Nephron (organoid): ENCODE data around the gene TJP1.
A peak's percentile ranks its signal among the peaks of the same experiment; 100 is the strongest.

Experiments used
- H3K27ac Mint-ChIP-seq, 3 experiments: 2 replicates each; pipeline ENCODE4 v1.8.0; 2020; ENCODE audit warnings: mixed read lengths in 3 of 3, mild to moderate bottlenecking in 2 of 3, moderate library complexity in 1 of 3
- H3K27me3 Mint-ChIP-seq: 2 replicates; pipeline ENCODE4 v1.8.0; 2021; ENCODE audit warnings: low read depth, mild to moderate bottlenecking, moderate library complexity, mixed read lengths
- H3K36me3 Mint-ChIP-seq: 2 replicates; pipeline ENCODE4 v1.8.0; 2020; ENCODE audit warnings: low read depth, mixed read lengths
- H3K4me1 Mint-ChIP-seq: 2 replicates; pipeline ENCODE4 v1.8.0; 2020; ENCODE audit warnings: mixed read lengths
- H3K4me3 Mint-ChIP-seq, 3 experiments: 2 replicates each; pipeline ENCODE4 v1.8.0; 2020; ENCODE audit warnings: mild to moderate bottlenecking in 3 of 3, mixed read lengths in 3 of 3, moderate library complexity in 2 of 3
- H3K9me3 Mint-ChIP-seq: 2 replicates; pipeline ENCODE4 v1.8.0; 2020; ENCODE audit warnings: mixed read lengths
- TF ChIP-seq, protein P1 (sequence below), 3 experiments: fragments of 200-600 bp; sonication (generic); IDR thresholded peaks; one replicate each; pipeline ENCODE4 v1.5.0; 2021; ENCODE audit warnings: antibody characterized with exemption in 3 of 3; ENCODE audit not compliant: unreplicated experiment in 3 of 3

The TJP1 gene

DNA sequence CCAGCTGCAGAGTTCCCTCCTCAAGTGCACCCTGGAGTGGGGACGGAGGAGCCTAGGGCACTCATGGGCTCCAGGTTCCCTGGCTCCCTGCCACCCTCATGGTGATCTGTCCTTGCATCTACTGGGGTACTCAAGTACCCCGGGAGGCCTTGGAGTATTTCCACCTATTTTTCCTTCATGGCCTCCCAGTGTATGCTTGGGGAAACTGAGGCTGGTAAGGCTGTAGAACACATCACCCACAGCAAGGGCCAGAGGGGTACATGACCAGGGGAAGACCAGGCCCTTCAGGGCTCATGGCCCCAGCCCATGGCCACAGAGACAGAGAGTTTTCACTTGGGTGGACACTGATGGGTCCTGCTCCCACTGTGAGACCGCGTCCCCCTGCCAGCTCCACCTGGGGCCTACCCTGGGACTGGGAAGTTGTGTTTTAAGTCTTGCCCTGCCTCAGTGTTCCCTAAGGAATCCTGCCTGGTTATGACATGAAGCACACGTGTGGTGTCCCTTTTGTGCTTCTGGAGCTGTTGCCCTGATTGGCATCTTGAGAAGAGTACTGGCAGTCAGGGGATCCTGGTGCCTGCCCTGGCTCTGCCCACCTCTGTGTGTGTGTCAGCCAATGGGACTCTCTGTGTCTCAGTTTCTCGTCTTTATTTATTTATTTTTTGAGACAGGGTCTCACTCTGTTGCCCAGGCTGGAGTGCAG lies 132.8 kb downstream of the TJP1 start:
- TF ChIP-seq, protein P1, sequence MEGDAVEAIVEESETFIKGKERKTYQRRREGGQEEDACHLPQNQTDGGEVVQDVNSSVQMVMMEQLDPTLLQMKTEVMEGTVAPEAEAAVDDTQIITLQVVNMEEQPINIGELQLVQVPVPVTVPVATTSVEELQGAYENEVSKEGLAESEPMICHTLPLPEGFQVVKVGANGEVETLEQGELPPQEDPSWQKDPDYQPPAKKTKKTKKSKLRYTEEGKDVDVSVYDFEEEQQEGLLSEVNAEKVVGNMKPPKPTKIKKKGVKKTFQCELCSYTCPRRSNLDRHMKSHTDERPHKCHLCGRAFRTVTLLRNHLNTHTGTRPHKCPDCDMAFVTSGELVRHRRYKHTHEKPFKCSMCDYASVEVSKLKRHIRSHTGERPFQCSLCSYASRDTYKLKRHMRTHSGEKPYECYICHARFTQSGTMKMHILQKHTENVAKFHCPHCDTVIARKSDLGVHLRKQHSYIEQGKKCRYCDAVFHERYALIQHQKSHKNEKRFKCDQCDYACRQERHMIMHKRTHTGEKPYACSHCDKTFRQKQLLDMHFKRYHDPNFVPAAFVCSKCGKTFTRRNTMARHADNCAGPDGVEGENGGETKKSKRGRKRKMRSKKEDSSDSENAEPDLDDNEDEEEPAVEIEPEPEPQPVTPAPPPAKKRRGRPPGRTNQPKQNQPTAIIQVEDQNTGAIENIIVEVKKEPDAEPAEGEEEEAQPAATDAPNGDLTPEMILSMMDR (IDR thresholded peaks at IDR 0.05; ENCODE audit: unreplicated experiment in 3 of 3), result no peak
- Mint-ChIP-seq H3K4me3 (no peak overlapping the region), H3K4me1 (peaks cover 8% of the 10 kb centered on the region), H3K36me3 (peaks cover 8% of the 10 kb centered on the region), H3K9me3 (peaks cover 8% of the 10 kb centered on the region), H3K27ac (no peak overlapping the region), H3K27me3 (no peaks in the 10 kb centered on the region)

DNA sequence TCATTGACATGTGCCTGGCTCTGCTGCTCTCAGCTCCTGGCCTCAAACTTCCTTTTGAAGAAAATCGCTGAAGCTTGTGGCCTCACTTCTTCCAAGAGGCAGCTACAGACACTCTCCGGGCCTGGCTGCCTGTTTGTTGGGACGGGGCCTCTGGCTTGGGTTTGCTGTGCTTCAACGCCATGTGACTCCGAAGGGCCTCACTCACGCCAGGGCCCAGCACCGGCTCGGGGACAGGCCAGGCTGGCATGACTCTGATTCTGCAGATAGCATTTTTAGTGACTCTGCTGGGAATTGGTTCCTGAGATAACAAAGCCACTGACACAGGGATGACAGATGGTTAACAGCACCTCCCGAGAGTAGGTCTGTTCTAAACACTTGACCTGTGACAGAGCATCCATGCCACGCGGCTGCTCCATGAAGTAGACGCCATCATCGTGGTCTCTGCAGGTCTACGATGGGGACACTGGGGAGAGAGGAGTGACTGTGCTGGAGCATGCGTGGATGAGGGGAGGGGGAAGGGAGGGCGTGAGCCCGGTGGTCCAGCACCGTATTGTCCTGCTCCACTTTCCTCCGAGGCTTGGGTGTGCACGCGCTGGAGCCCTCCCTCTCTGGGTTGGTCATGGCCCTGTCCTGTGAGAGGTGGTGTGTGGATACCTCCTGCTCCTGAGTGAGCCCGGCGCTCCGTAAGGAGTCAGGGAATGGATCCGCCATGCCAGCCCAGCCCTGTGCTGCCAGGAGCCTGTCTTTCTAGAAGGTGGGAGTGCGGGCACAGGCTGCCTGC lies 133.6 kb downstream of the TJP1 start:
- Mint-ChIP-seq H3K27me3 (no peaks in the 10 kb centered on the region), H3K4me1 (peaks cover 8% of the 10 kb centered on the region), H3K9me3 (peaks cover 6% of the 10 kb centered on the region), H3K27ac (peak overlapping the region in 2 of 3 experiments; percentile 1 to 47), H3K4me3 (no peak overlapping the region), H3K36me3 (peaks cover 4% of the 10 kb centered on the region)
- TF ChIP-seq, protein P1 (IDR thresholded peaks at IDR 0.05; ENCODE audit: unreplicated experiment in 3 of 3), result no peak

DNA sequence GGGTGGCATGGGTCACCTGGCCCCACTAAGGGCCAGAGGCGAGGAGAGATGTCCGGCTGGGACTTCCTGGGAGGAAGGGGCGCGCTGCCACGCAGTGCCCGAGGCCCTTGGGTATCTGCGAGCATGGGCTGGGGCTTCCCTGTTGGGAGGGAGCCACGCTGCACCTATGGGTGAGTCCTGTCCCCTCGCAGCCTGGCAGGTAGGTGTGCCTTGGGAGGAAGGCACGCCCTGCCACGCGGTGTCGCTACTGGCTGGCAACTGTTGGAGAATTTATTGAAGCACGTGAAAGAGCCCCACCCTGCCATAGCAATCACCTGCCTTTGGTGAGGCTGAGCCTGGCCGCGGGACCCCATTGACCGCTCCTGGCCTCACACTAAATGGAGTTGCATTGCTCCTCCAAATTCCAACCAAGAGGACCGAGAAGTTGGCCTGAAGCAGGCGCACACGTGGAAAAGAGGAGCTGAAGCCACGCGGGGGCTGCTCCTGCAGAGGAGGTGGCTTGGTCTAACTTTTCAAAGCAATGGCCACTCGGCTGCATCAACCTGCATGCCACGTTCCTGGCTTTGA lies 134.2 kb downstream of the TJP1 start:
- Mint-ChIP-seq H3K36me3 (peaks cover 4% of the 10 kb centered on the region), H3K27me3 (no peaks in the 10 kb centered on the region), H3K4me3 (no peak overlapping the region), H3K27ac (peak overlapping the region in 1 of 3 experiments; percentile 1), H3K4me1 (peaks cover 8% of the 10 kb centered on the region), H3K9me3 (peaks cover 2% of the 10 kb centered on the region)
- TF ChIP-seq, protein P1 (IDR thresholded peaks at IDR 0.05; ENCODE audit: unreplicated experiment in 3 of 3), result no peak

DNA sequence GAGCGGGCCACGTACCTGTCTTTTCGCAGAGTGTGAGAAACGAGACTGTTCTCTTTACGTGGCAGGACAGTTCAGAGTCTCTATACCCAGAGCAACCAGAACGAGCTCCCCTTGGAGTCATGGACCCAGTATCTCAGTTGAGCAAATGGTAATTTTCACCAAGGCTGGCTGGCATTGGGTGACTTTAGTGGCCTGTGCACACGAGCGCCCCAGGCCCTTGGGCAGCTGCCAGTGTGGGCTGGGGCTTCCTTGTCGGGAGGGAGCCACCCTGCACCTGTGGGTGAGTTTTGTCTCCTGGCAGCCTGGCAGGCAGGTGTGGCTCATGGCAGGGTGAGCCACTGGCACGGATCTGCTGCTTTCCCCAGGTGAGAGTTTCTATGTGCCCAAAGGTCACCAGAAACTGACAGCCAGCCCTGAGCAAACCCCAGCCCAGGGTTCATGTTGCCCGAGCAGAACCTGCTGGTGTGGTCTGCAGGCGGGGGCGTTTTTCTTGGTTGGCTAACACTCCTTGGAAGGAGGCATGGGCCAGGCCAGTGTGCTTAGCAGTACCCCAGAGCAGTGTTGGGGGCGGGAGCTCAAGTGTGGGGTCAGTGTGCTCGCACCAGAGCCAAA lies 135.0 kb downstream of the TJP1 start:
- Mint-ChIP-seq H3K36me3 (no peaks in the 10 kb centered on the region), H3K9me3 (peaks cover 2% of the 10 kb centered on the region), H3K4me3 (no peak overlapping the region), H3K27ac (no peak overlapping the region), H3K27me3 (no peaks in the 10 kb centered on the region), H3K4me1 (peaks cover 8% of the 10 kb centered on the region)
- TF ChIP-seq, protein P1 (IDR thresholded peaks at IDR 0.05; ENCODE audit: unreplicated experiment in 3 of 3), result no peak

DNA sequence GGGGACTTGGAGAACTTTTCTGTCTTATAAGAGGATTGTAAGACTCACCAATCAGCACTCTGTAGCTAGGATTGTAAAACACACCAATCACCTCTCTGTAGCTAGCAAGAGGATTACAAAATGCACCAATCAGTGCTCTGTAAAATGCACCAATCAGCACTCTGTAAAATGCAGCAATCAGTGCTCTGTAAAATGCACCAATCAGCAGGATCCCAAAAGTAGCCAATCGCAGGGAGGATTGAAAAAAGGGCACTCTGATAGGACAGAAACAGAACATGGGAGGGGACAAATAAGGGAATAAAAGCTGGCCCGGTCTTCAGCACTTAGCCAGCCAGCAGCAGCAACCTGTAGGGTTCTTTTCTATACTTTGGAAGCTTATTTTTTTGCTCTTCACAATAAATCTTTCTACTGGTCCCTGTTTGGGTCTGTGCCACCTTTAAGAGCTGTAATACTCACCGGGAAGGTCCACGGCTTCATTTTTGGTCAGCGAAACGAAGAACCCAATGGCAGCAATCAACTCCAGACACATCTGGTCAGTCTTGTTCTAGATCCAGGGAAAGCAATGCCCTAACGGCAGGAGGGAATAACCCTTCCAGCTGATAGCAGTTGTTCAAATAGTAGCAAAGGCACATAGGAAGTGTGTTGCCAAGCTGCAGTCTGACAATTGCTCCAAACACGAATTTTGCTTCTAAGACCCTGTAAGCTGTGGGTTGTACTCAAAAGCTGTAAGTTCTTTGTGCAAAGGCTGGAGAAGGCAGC lies 135.6 kb downstream of the TJP1 start:
- Mint-ChIP-seq H3K4me3 (no peak overlapping the region), H3K9me3 (peaks cover 2% of the 10 kb centered on the region), H3K4me1 (peaks cover 8% of the 10 kb centered on the region), H3K27ac (no peak overlapping the region), H3K27me3 (peaks cover 4% of the 10 kb centered on the region), H3K36me3 (no peaks in the 10 kb centered on the region)
- TF ChIP-seq, protein P1 (IDR thresholded peaks at IDR 0.05; ENCODE audit: unreplicated experiment in 3 of 3), result no peak
